Caco-2 (cell line): ENCODE data around the gene PPFIA4. TPM values are rescaled to one million over a fixed set of nuclear protein-coding genes. Genes with fewer than 3 reads are reported as not detected.

ENCODE experiments used
- BruUV-seq: library from RNA; stranded (reverse); fragments of 400-500 nt; replicated peaks from 2 replicates; lab custom pipeline; 2021; lab: Mats Ljungman, UMichigan
- CTCF ChIA-PET: fragments of 300-600 bp; sonication (Branson Sonifier 250); formaldehyde crosslinking; loops from one replicate; lab custom pipeline; 2022; ENCODE audit warnings: antibody characterized with exemption; lab: Charles Lee
- POLR2A ChIA-PET: fragments of 300-600 bp; sonication (Branson Sonifier 250); formaldehyde crosslinking; loops from one replicate; lab custom pipeline; 2022; ENCODE audit warnings: antibody characterized with exemption; lab: Charles Lee
- DNase-seq, 2 experiments: peaks; one replicate each; pipeline versions ENCODE4 v3.0.0 to v3.0.0-alpha.2; 2020 to 2022
- H3K27me3 ChIP-seq: replicated peaks from 2 replicates; pipeline ENCODE4 v1.6.0; 2011; ENCODE audit warnings: low read length; ENCODE audit not compliant: control insufficient read depth, insufficient read depth
- H3K36me3 ChIP-seq: 2 replicates; pipeline ENCODE4 v1.5.1; 2011; ENCODE audit warnings: low read length; ENCODE audit not compliant: control insufficient read depth, insufficient read depth
- H3K4me1 ChIP-seq: fragments of 250-450 bp; sonication (Bioruptor Pico); 2 replicates; pipeline ENCODE4 v1.5.1; 2020; ENCODE audit warnings: mild to moderate bottlenecking
- H3K4me3 ChIP-seq: 2 replicates; pipeline ENCODE4 v1.5.1; 2011; ENCODE audit warnings: low read depth, mild to moderate bottlenecking, control low read depth, low read length
- H3K9me3 ChIP-seq: fragments of 250-450 bp; sonication (Bioruptor Pico); 2 replicates; pipeline ENCODE4 v1.5.1; 2020; ENCODE audit warnings: mild to moderate bottlenecking, moderate library complexity
- H3K27ac Mint-ChIP-seq: one replicate; pipeline ENCODE4 v1.8.0; 2022; ENCODE audit warnings: mixed read lengths; ENCODE audit not compliant: unreplicated experiment
- H3K27me3 Mint-ChIP-seq: one replicate; pipeline ENCODE4 v1.8.0; 2022; ENCODE audit warnings: mixed read lengths; ENCODE audit not compliant: insufficient read depth, unreplicated experiment
- H3K36me3 Mint-ChIP-seq: one replicate; pipeline ENCODE4 v1.8.0; 2022; ENCODE audit warnings: mild to moderate bottlenecking, mixed read lengths; ENCODE audit not compliant: insufficient read depth, unreplicated experiment
- H3K4me1 Mint-ChIP-seq: one replicate; pipeline ENCODE4 v1.8.0; 2022; ENCODE audit warnings: low read depth, mixed read lengths; ENCODE audit not compliant: unreplicated experiment
- H3K4me3 Mint-ChIP-seq: one replicate; pipeline ENCODE4 v1.8.0; 2022; ENCODE audit warnings: mild to moderate bottlenecking, moderate library complexity, mixed read lengths; ENCODE audit not compliant: unreplicated experiment
- H3K9me3 Mint-ChIP-seq: one replicate; pipeline ENCODE4 v1.8.0; 2022; ENCODE audit warnings: mixed read lengths; ENCODE audit not compliant: unreplicated experiment
- intact Hi-C: fragments of 100-400 bp; cut with micrococcal nuclease; formaldehyde crosslinking; loops from one replicate; pipeline ENCODE4 v1.10.0; 2022; ENCODE audit not compliant: unreplicated experiment
- total RNA-seq: library from RNA; stranded (reverse); gene quantifications from 2 replicates; pipeline ENCODE4 v1.2.3, GENCODE V29; 2022
- TF ChIP-seq, protein P1 (sequence below), 2 experiments: fragments of 200-600 bp in 1 of 2; IDR thresholded peaks; 1 replicate in 1 of 2; 2 replicates in 1 of 2; pipeline versions ENCODE4 v1.5.1 to v1.8.0; 2011 to 2022; ENCODE audit warnings: antibody characterized with exemption in 1 of 2, control low read depth in 1 of 2, inconsistent platforms in 1 of 2, low read depth in 1 of 2, low read length in 1 of 2, mild to moderate bottlenecking in 1 of 2, moderate library complexity in 1 of 2; ENCODE audit not compliant: insufficient read depth in 1 of 2, severe bottlenecking in 1 of 2, unreplicated experiment in 1 of 2

PPFIA4 gene
- total RNA-seq, 1 experiment from 2014 or later = 9.4 TPM

DNA sequence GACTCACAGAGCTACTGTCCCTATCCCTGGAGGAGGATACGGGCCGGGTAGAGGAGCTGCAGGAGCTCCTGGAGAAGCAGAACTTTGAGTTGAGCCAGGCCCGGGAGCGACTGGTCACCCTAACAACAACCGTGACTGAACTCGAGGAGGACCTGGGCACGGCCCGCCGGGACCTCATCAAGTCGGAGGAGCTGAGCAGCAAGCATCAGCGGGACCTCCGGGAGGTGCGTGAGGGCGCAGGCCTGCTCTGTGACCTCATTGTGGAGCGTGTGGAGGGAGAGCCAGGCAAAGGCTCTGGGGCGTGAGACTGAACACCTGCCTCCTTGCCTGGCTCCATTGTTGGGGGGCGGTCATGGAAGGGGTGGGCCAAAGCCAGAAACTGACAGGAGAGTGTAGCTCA, 19.0 kb downstream of the PPFIA4 start:
- H3K9me3 Mint-ChIP-seq = no peaks in the 10 kb centered on the region
- intact Hi-C loops = no loop called here
- BruUV-seq = no TSS peak
- TF ChIP-seq, protein P1, sequence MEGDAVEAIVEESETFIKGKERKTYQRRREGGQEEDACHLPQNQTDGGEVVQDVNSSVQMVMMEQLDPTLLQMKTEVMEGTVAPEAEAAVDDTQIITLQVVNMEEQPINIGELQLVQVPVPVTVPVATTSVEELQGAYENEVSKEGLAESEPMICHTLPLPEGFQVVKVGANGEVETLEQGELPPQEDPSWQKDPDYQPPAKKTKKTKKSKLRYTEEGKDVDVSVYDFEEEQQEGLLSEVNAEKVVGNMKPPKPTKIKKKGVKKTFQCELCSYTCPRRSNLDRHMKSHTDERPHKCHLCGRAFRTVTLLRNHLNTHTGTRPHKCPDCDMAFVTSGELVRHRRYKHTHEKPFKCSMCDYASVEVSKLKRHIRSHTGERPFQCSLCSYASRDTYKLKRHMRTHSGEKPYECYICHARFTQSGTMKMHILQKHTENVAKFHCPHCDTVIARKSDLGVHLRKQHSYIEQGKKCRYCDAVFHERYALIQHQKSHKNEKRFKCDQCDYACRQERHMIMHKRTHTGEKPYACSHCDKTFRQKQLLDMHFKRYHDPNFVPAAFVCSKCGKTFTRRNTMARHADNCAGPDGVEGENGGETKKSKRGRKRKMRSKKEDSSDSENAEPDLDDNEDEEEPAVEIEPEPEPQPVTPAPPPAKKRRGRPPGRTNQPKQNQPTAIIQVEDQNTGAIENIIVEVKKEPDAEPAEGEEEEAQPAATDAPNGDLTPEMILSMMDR (IDR thresholded peaks at IDR 0.05; ENCODE audit: insufficient read depth in 1 of 2, low read depth in 1 of 2, low read length in 1 of 2, severe bottlenecking in 1 of 2, unreplicated experiment in 1 of 2) = no peak
- Histone ChIP-seq H3K4me3 (no peak overlapping the region), H3K4me1 (peaks cover 3% of the 10 kb centered on the region; the same call in 1 of the 2 replicates), H3K9me3 (no peaks in the 10 kb centered on the region), H3K36me3 (no peaks in the 10 kb centered on the region), H3K27me3 (no peaks in the 10 kb centered on the region)
- H3K27me3 Mint-ChIP-seq = no peaks in the 10 kb centered on the region
- no peak overlapping the region for H3K4me3 Mint-ChIP-seq
- CTCF ChIA-PET = interaction anchor here (0.6 to 0.7 kb wide), 2 partner anchors 182 to 283 kb away, joined by 3 to 4 read pairs; no protein-coding TSS in a partner anchor
- no peak for DNase-seq
- no peaks in the 10 kb centered on the region for H3K36me3 Mint-ChIP-seq
- no peak overlapping the region for H3K27ac Mint-ChIP-seq
- POLR2A ChIA-PET = no interaction called here
- H3K4me1 Mint-ChIP-seq = peaks cover 10% of the 10 kb centered on the region

DNA sequence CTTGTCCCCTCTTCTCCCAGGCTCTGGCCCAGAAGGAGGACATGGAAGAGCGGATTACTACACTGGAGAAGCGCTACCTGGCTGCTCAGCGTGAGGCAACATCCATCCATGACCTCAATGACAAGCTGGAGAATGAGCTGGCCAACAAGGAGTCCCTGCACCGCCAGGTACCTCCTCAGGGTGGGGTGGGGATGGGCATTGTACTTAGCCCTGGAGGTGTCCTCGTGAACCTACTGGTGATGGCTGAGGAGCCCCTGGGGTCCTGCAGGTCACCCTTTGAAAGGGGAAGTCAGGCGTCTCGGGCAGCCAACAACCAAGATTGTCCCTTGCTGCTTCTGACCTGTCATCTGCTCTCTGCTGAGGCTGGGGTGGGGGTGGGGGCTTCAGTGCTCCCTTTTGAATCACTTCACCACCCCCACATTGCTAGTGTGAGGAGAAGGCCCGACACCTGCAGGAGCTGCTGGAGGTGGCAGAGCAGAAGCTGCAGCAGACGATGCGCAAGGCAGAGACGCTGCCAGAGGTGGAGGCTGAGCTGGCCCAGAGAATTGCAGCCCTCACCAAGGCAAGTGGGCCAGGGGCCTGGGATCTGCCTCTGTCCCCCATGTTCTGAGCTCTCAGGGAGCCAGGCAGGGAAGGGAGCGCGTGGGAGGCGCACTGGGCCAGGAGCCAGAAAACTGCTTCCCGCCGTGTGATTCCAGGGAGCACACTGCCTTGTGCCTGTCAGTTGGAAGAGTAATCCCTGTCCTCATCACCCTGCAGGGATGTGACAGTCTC, 19.7 kb downstream of the PPFIA4 start:
- BruUV-seq = no TSS peak
- Mint-ChIP-seq H3K27me3 (no peaks in the 10 kb centered on the region), H3K9me3 (no peaks in the 10 kb centered on the region), H3K36me3 (no peaks in the 10 kb centered on the region), H3K27ac (no peak overlapping the region), H3K4me3 (no peak overlapping the region), H3K4me1 (peaks cover 3% of the 10 kb centered on the region)
- H3K36me3 ChIP-seq = no peaks in the 10 kb centered on the region
- no peaks in the 10 kb centered on the region for H3K27me3 ChIP-seq
- H3K4me3 ChIP-seq = no peak overlapping the region
- no peaks in the 10 kb centered on the region for H3K4me1 ChIP-seq
- H3K9me3 ChIP-seq = no peaks in the 10 kb centered on the region
- intact Hi-C loops = no loop called here
- DNase-seq = no peak
- TF ChIP-seq, protein P1 (IDR thresholded peaks at IDR 0.05; ENCODE audit: insufficient read depth in 1 of 2, low read depth in 1 of 2, low read length in 1 of 2, severe bottlenecking in 1 of 2, unreplicated experiment in 1 of 2) = no peak
- POLR2A ChIA-PET = no interaction called here
- CTCF ChIA-PET = interaction anchor here (0.6 to 0.7 kb wide), 2 partner anchors 181 to 282 kb away, joined by 3 to 4 read pairs; no protein-coding TSS in a partner anchor

DNA sequence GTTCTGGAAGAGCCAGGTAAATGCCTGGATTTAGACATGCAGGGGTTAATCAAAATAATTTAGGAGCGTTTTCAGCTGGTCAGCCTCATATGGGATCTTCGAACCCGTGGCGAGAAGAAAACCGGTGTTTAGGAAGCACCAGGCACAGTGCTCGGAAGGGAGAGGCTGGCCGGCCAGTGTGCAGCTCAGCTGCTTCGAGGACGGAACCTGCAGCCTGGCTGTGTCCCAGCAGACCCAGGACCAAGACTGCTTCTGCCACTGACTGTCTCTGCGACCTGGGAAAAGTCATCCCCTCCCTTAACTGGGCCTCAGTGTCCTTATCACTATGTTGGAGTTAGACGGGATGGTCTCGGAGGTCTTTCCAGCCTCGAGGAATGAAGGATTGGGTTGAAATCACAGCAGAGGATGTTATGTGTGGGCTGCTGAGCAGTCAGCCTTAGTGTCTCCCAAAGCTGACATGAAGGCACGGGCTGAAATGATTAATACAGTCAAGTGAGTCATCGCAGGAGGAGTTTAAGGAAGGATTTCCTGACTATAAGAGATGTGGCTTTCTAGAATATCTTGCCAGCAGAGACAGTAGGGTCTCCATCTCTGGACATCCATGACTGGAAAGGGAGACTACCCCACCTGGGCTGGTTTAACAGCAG, 20.8 kb downstream of the PPFIA4 start:
- ChIA-PET CTCF (interaction anchor here (0.6 kb wide), 1 partner anchor 71 kb away, joined by 7 read pairs; no protein-coding TSS in a partner anchor), POLR2A (no interaction called here)
- Mint-ChIP-seq H3K27ac (no peak overlapping the region), H3K4me3 (no peak overlapping the region), H3K9me3 (no peaks in the 10 kb centered on the region), H3K27me3 (no peaks in the 10 kb centered on the region), H3K36me3 (no peaks in the 10 kb centered on the region), H3K4me1 (no peaks in the 10 kb centered on the region)
- Histone ChIP-seq H3K36me3 (no peaks in the 10 kb centered on the region), H3K4me1 (no peaks in the 10 kb centered on the region), H3K27me3 (no peaks in the 10 kb centered on the region), H3K4me3 (no peak overlapping the region), H3K9me3 (no peaks in the 10 kb centered on the region)
- TF ChIP-seq, protein P1 (IDR thresholded peaks at IDR 0.05; ENCODE audit: insufficient read depth in 1 of 2, low read depth in 1 of 2, low read length in 1 of 2, severe bottlenecking in 1 of 2, unreplicated experiment in 1 of 2) = no peak
- no peak for DNase-seq
- intact Hi-C loops = no loop called here
- no TSS peak for BruUV-seq
